ENCODE data around the gene EFCAB14. TPM values are rescaled to one million over a fixed set of nuclear protein-coding genes. Genes with fewer than 3 reads are reported as not detected.
"Not testable (repeated sequence)": the region's sequence is repeated elsewhere in the genome, so short reads cannot be mapped to it uniquely, and the experiment has no call there.

EFCAB14 gene
- total and polyA plus RNA-seq, 10 donors = 15.1 to 126 (median 92.3) TPM

DNA sequence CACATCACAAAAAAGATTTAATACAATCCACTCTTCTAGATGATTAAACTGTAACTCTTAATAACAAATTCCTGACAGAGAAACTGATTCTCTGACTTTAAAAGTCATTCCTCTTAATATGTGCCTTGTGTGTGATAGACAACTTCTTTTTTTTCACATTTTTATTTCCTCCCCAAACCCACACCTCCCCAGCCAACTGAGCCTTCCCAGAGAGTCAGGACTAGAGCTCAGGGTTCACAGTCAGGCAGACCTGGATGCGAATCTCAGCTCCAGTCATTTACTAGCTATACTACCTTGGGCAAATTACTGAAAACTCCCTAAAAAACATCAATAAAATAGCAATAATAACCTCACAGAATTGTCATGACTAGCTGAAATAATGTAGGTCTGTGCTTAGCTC lies 64.9 kb downstream of the EFCAB14 start:
- TF ChIP-seq, protein P1, sequence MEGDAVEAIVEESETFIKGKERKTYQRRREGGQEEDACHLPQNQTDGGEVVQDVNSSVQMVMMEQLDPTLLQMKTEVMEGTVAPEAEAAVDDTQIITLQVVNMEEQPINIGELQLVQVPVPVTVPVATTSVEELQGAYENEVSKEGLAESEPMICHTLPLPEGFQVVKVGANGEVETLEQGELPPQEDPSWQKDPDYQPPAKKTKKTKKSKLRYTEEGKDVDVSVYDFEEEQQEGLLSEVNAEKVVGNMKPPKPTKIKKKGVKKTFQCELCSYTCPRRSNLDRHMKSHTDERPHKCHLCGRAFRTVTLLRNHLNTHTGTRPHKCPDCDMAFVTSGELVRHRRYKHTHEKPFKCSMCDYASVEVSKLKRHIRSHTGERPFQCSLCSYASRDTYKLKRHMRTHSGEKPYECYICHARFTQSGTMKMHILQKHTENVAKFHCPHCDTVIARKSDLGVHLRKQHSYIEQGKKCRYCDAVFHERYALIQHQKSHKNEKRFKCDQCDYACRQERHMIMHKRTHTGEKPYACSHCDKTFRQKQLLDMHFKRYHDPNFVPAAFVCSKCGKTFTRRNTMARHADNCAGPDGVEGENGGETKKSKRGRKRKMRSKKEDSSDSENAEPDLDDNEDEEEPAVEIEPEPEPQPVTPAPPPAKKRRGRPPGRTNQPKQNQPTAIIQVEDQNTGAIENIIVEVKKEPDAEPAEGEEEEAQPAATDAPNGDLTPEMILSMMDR (IDR thresholded peaks at IDR 0.05 in 8 of 11, conservative IDR thresholded peaks at IDR 0.05 in 3 of 11) = no peak
- TF ChIP-seq POLR2A (IDR thresholded peaks at IDR 0.05) = no peak
- TF ChIP-seq POLR2AphosphoS5 (IDR thresholded peaks at IDR 0.05) = no peak
- peaks cover 0 to 23% (median 14%) of the 10 kb centered on the region in 8 donors for H3K9me3 ChIP-seq
- DNase-seq = no peak
- H3K4me3 ChIP-seq = no peak overlapping the region
- intact Hi-C loops (cut with DNase I; ENCODE audit: low total_unique reads) = no loop called here
- no peaks in the 10 kb centered on the region for H3K4me1 ChIP-seq
- 97 to 100% (median 100%) methylated on average over 1 of the region's 1 CpG for WGBS, 5 donors
- no peak overlapping the region for H3K27ac ChIP-seq
- no peaks in the 10 kb centered on the region for H3K27me3 ChIP-seq (replicated peaks in 1 of 7)
- peaks cover 3 to 99% (median 60%) of the 10 kb centered on the region in 6 donors for H3K36me3 ChIP-seq

DNA sequence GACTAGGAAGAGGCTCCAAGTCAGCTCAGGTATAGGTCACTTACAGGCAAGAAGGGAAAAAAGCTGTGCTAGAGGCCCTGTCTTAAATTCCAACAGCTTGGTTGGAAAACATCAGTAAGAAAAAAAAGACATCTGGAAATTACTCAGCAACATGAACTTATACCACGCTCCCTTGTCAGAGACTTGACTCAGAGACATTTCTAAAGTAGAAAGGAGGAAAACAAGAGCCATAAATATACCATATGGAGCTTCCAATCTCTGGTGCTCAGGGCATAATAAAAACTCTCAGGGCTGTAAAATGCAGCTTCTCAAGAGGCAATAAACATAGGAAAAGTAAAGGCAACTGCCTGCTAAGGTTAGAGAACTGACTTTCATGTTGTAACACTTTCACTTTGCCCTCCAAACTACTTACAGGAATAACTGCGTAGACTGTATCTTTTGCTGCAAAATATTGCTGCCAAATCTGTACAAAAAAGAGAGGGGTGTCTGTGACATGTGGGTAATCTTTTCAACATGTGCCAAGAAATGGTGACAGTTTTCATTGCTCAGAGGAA lies 65.4 kb downstream of the EFCAB14 start:
- WGBS, 5 donors = 79 to 96% (median 93%) methylated on average over 2 of the region's 2 CpGs
- TF ChIP-seq, protein P1 (IDR thresholded peaks at IDR 0.05 in 8 of 11, conservative IDR thresholded peaks at IDR 0.05 in 3 of 11) = no peak
- TF ChIP-seq POLR2AphosphoS5 (IDR thresholded peaks at IDR 0.05) = no peak
- no peak for TF ChIP-seq POLR2A (IDR thresholded peaks at IDR 0.05)
- intact Hi-C loops (cut with DNase I; ENCODE audit: low total_unique reads) = no loop called here
- no peak overlapping the region for H3K4me3 ChIP-seq
- DNase-seq = no peak
- H3K4me1 ChIP-seq = no peaks in the 10 kb centered on the region
- H3K9me3 ChIP-seq = peaks cover 0 to 23% (median 14%) of the 10 kb centered on the region in 8 donors
- H3K27ac ChIP-seq = no peak overlapping the region
- peaks cover 3 to 99% (median 60%) of the 10 kb centered on the region in 6 donors for H3K36me3 ChIP-seq
- H3K27me3 ChIP-seq (replicated peaks in 1 of 7) = no peaks in the 10 kb centered on the region

DNA sequence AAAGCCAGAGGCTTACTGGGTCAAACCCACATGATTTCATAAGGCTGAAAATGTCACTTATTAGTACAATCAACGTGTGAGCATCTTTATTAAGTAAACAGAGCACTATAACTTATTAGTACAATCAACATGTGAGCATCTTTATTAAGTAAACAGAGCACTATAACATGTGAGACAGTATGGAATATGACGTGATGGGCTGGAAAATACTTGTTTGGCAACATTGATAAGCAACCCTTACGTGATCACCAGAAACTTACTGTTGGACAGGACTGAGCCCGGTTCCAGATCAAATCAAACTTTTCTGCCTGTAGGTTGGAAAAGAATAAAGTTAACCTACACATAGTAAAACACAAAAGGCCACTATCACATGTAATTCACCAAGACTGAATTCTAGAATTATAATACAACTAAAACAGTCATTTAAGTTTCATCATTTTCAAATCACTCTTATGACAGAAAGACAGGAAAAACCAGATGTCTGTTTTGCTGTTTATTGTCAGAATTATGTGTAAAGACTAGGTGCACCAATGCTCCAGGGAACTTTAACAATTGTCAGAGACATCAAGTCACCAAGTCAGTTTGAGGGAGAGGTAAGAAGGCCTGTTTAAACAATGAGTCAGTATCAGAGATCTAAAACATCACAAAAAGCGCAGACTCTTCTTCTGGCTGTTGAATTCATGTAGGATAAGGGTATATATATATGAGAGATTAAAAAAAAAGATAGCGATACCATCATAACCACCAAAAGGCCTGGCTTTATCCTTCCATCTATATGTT lies 66.4 kb downstream of the EFCAB14 start:
- Histone ChIP-seq H3K27ac (no peak overlapping the region), H3K36me3 (peaks cover 3 to 99% (median 56%) of the 10 kb centered on the region in 6 donors), H3K9me3 (peaks cover 0 to 32% (median 18%) of the 10 kb centered on the region in 8 donors), H3K27me3 (replicated peaks in 1 of 7) (no peaks in the 10 kb centered on the region), H3K4me3 (no peak overlapping the region), H3K4me1 (no peaks in the 10 kb centered on the region)
- intact Hi-C loops (cut with DNase I; ENCODE audit: low total_unique reads) = no loop called here
- no peak for TF ChIP-seq POLR2AphosphoS5 (IDR thresholded peaks at IDR 0.05)
- no peak for TF ChIP-seq POLR2A (IDR thresholded peaks at IDR 0.05)
- TF ChIP-seq, protein P1 (IDR thresholded peaks at IDR 0.05 in 8 of 11, conservative IDR thresholded peaks at IDR 0.05 in 3 of 11) = no peak
- DNase-seq = no peak
- WGBS, 5 donors = 61 to 79% (median 72%) methylated on average over 6 of the region's 6 CpGs

GRCh38 chr1:46651152-46651551 lies 67.8 kb downstream of the EFCAB14 start:
- intact Hi-C loops (cut with DNase I; ENCODE audit: low total_unique reads); H3K4me3 ChIP-seq; H3K4me1 ChIP-seq; DNase-seq; H3K27ac ChIP-seq; H3K27me3 ChIP-seq (replicated peaks in 1 of 7): not testable (repeated sequence)
- WGBS, 5 donors = 94 to 100% (median 98%) methylated on average over 3 of the region's 3 CpGs
- Histone ChIP-seq H3K36me3 (peaks cover 3 to 99% (median 50%) of the 10 kb centered on the region in 6 donors), H3K9me3 (peaks cover 0 to 35% (median 18%) of the 10 kb centered on the region in 8 donors)
